H1 (cell line): Measurements from ENCODE around the gene MBOAT1. TPM values are rescaled to one million over a fixed set of nuclear protein-coding genes. Genes with fewer than 3 reads are reported as not detected.

ENCODE experiments used
- CTCF ChIA-PET: fragments of 300-600 bp; sonication (Branson Sonifier 250); formaldehyde crosslinking; loops from one replicate; lab custom pipeline; 2021; ENCODE audit not compliant: partially characterized antibody; lab: Charles Lee
- POLR2A ChIA-PET: fragments of 300-600 bp; sonication (Branson Sonifier 250); formaldehyde crosslinking; loops from one replicate; lab custom pipeline; 2021; ENCODE audit warnings: inconsistent platforms; ENCODE audit not compliant: partially characterized antibody; lab: Charles Lee
- DNase-seq, 2 experiments: peaks; one replicate each; pipeline versions ENCODE4 v3.0.0 to v3.0.0-alpha.2; 2010 to 2022; ENCODE audit warnings: low spot score in 2 of 2, low read depth in 1 of 2, mixed read lengths in 1 of 2
- FAIRE-seq: peaks from 2 replicates; lab custom pipeline; 2011; peaks lifted over from hg19 to GRCh38; lab: Jason Lieb, UNC
- H2AFZ ChIP-seq: 2 replicates; pipeline ENCODE4 v1.8.1; 2012; ENCODE audit warnings: low read length, inconsistent platforms
- H2AK5ac ChIP-seq: 2 replicates; pipeline ENCODE4 v1.6.1; 2013; ENCODE audit warnings: low read depth, low read length
- H2BK120ac ChIP-seq: replicated peaks from 2 replicates; pipeline ENCODE3; 2013; ENCODE audit warnings: low read depth, low read length, inconsistent platforms
- H2BK12ac ChIP-seq: 2 replicates; pipeline ENCODE4 v1.6.1; 2013; ENCODE audit warnings: low read depth, low read length
- H2BK15ac ChIP-seq: 2 replicates; pipeline ENCODE4 v1.6.1; 2013; ENCODE audit warnings: low read length
- H2BK20ac ChIP-seq: 2 replicates; pipeline ENCODE4 v1.6.1; 2013; ENCODE audit warnings: low read length
- H2BK5ac ChIP-seq: 2 replicates; pipeline ENCODE4 v1.6.1; 2013; ENCODE audit warnings: low read depth, low read length
- H3K14ac ChIP-seq: 2 replicates; pipeline ENCODE4 v1.6.1; 2013; ENCODE audit warnings: inconsistent platforms; ENCODE audit not compliant: insufficient read length
- H3K18ac ChIP-seq: 2 replicates; pipeline ENCODE4 v1.6.1; 2013; ENCODE audit warnings: low read length; ENCODE audit errors: extremely low read depth
- H3K23ac ChIP-seq: 2 replicates; pipeline ENCODE4 v1.6.1; 2013; ENCODE audit warnings: inconsistent platforms; ENCODE audit not compliant: insufficient read length
- H3K23me2 ChIP-seq: 2 replicates; pipeline ENCODE4 v1.6.1; 2013; ENCODE audit warnings: low read depth, low read length
- H3K27ac ChIP-seq: 2 replicates; pipeline ENCODE4 v1.6.1; 2011; ENCODE audit warnings: low read depth, low read length, inconsistent platforms
- H3K27me3 ChIP-seq, 4 experiments: replicated peaks in 1 of 4; 1 replicate in 1 of 4; 2 replicates in 3 of 4; pipeline versions ENCODE4 v1.6.1 to v1.8.1; 2011 to 2013; ENCODE audit warnings: low read length in 3 of 4, mild to moderate bottlenecking in 3 of 4, inconsistent platforms in 2 of 4, mixed read lengths in 2 of 4, moderate library complexity in 1 of 4; ENCODE audit not compliant: control insufficient read depth in 3 of 4, insufficient read depth in 3 of 4; ENCODE audit errors: extremely low read depth in 1 of 4
- H3K36me3 ChIP-seq, 4 experiments: 2 replicates each; pipeline versions ENCODE4 v1.6.1 to v1.8.1; 2011 to 2013; ENCODE audit warnings: mild to moderate bottlenecking in 4 of 4, low read length in 3 of 4, moderate library complexity in 2 of 4, control low read depth in 1 of 4, inconsistent platforms in 1 of 4; ENCODE audit not compliant: insufficient read depth in 4 of 4, control insufficient read depth in 2 of 4
- H3K4ac ChIP-seq: replicated peaks from 2 replicates; pipeline ENCODE3; 2013; ENCODE audit warnings: low read length, low read depth, mixed read lengths, inconsistent platforms; ENCODE audit not compliant: insufficient read length
- H3K4me1 ChIP-seq, 4 experiments: replicated peaks in 1 of 4; 1 replicate in 1 of 4; 2 replicates in 3 of 4; pipeline versions ENCODE4 v1.6.1 to v1.8.1; 2011 to 2013; ENCODE audit warnings: low read length in 3 of 4, inconsistent platforms in 2 of 4, mixed read lengths in 1 of 4; ENCODE audit not compliant: insufficient read depth in 4 of 4, control insufficient read depth in 3 of 4
- H3K4me2 ChIP-seq, 2 experiments: 2 replicates each; pipeline versions ENCODE4 v1.6.1 to v1.8.1; 2011 to 2013; ENCODE audit warnings: low read depth in 2 of 2, low read length in 2 of 2, control low read depth in 1 of 2, inconsistent platforms in 1 of 2, mild to moderate bottlenecking in 1 of 2; ENCODE audit not compliant: insufficient read depth in 1 of 2
- H3K4me3 ChIP-seq, 4 experiments: fragments of 200-600, 300-600 bp in 1 of 4; sonication (generic), shearing (Covaris generic), sonication (Bioruptor Twin) in 1 of 4; 2 replicates each; pipeline versions ENCODE4 v1.5.1 to v1.8.1; 2011 to 2016; ENCODE audit warnings: low read length in 4 of 4, low read depth in 3 of 4, control low read depth in 2 of 4, inconsistent platforms in 2 of 4, mild to moderate bottlenecking in 2 of 4, mixed read lengths in 1 of 4, moderate library complexity in 1 of 4; ENCODE audit not compliant: insufficient read depth in 2 of 4; ENCODE audit errors: extremely low read depth in 1 of 4
- H3K56ac ChIP-seq: replicated peaks from 2 replicates; pipeline ENCODE3; 2013; ENCODE audit warnings: low read depth, mild to moderate bottlenecking, mixed read lengths, low read length, inconsistent platforms; ENCODE audit not compliant: insufficient read length
- H3K79me1 ChIP-seq: 2 replicates; pipeline ENCODE4 v1.6.1; 2013; ENCODE audit warnings: low read depth, low read length, control low read depth
- H3K79me2 ChIP-seq, 2 experiments: 2 replicates each; pipeline versions ENCODE4 v1.6.1 to v1.8.1; 2012 to 2013; ENCODE audit warnings: low read length in 2 of 2, mild to moderate bottlenecking in 2 of 2, inconsistent platforms in 1 of 2; ENCODE audit not compliant: insufficient read depth in 2 of 2, control insufficient read depth in 1 of 2
- H3K9ac ChIP-seq, 4 experiments: replicated peaks in 1 of 4; 1 replicate in 1 of 4; 2 replicates in 3 of 4; pipeline versions ENCODE4 v1.6.1 to v1.8.1; 2011 to 2013; ENCODE audit warnings: low read depth in 3 of 4, low read length in 3 of 4, control low read depth in 2 of 4, mild to moderate bottlenecking in 2 of 4, moderate library complexity in 2 of 4, inconsistent platforms in 1 of 4; ENCODE audit errors: extremely low read depth in 1 of 4
- H3K9me3 ChIP-seq, 2 experiments: 2 replicates each; pipeline versions ENCODE4 v1.6.1 to v1.8.1; 2012 to 2013; ENCODE audit warnings: mild to moderate bottlenecking in 2 of 2, moderate library complexity in 2 of 2, control low read depth in 1 of 2, inconsistent platforms in 1 of 2, low read depth in 1 of 2, low read length in 1 of 2, mixed read lengths in 1 of 2; ENCODE audit not compliant: insufficient read depth in 2 of 2
- H4K20me1 ChIP-seq, 2 experiments: replicated peaks in 1 of 2; 2 replicates each; pipeline versions ENCODE3 to v1.8.1; 2011 to 2013; ENCODE audit warnings: inconsistent platforms in 2 of 2, low read length in 2 of 2, mild to moderate bottlenecking in 1 of 2; ENCODE audit not compliant: insufficient read depth in 2 of 2, control insufficient read depth in 1 of 2
- H4K5ac ChIP-seq: 2 replicates; pipeline ENCODE4 v1.6.1; 2013; ENCODE audit warnings: low read length, low read depth, mixed read lengths, inconsistent platforms; ENCODE audit not compliant: insufficient read length
- H4K8ac ChIP-seq: 2 replicates; pipeline ENCODE4 v1.8.0; 2013; ENCODE audit warnings: mild to moderate bottlenecking, moderate library complexity, low read length, inconsistent platforms; ENCODE audit not compliant: insufficient read depth; ENCODE audit errors: extremely low read depth
- H4K91ac ChIP-seq: replicated peaks from 2 replicates; pipeline ENCODE3; 2013; ENCODE audit warnings: low read length, mixed read lengths, inconsistent platforms; ENCODE audit not compliant: insufficient read length
- BCL11A ChIP-seq, 2 experiments: IDR thresholded peaks; one replicate each; pipeline ENCODE4 v1.6.1; 2011; ENCODE audit warnings: low read depth in 2 of 2, low read length in 2 of 2, mild to moderate bottlenecking in 2 of 2
- CEBPB ChIP-seq: IDR thresholded peaks from 2 replicates; pipeline ENCODE4 v1.6.1; 2012; ENCODE audit warnings: low read depth, low read length
- CHD2 ChIP-seq: IDR thresholded peaks from 2 replicates; pipeline ENCODE4 v1.6.1; 2012; ENCODE audit warnings: low read length, improper control_type of control experiment
- EGR1 ChIP-seq: IDR thresholded peaks from 2 replicates; pipeline ENCODE4 v1.6.1; 2011; ENCODE audit warnings: low read depth, low read length, borderline replicate concordance
- HDAC6 ChIP-seq: IDR thresholded peaks from one replicate; pipeline ENCODE4 v1.7.1; 2012; ENCODE audit warnings: low read depth, mild to moderate bottlenecking, inconsistent platforms, low read length, moderate library complexity
- KDM1A ChIP-seq: fragments of 200-600, 300-600 bp; sonication (generic); IDR thresholded peaks from 2 replicates; pipeline ENCODE4 v1.7.1; 2016; ENCODE audit warnings: mild to moderate bottlenecking, low read length, borderline replicate concordance
- MAFK ChIP-seq: IDR thresholded peaks from 2 replicates; pipeline ENCODE4 v1.6.1; 2012; ENCODE audit warnings: low read depth, mild to moderate bottlenecking, improper control_type of control experiment, low read length
- NANOG ChIP-seq: IDR thresholded peaks from 2 replicates; pipeline ENCODE4 v1.6.1; 2011; ENCODE audit warnings: low read length, low read depth, mild to moderate bottlenecking, inconsistent platforms; ENCODE audit not compliant: insufficient read depth, poor library complexity, severe bottlenecking
- POLR2AphosphoS5 ChIP-seq: IDR thresholded peaks from 2 replicates; pipeline ENCODE4 v1.6.1; 2011; ENCODE audit warnings: low read depth, low read length
- RFX5 ChIP-seq: IDR thresholded peaks from 2 replicates; pipeline ENCODE4 v1.6.1; 2011; ENCODE audit warnings: low read depth, low read length, improper control_type of control experiment, borderline replicate concordance
- SIN3A ChIP-seq, 2 experiments: IDR thresholded peaks in 1 of 2; conservative IDR thresholded peaks in 1 of 2; 2 replicates each; pipeline ENCODE4 v1.6.1; 2011 to 2012; ENCODE audit warnings: low read length in 2 of 2, improper control_type of control experiment in 1 of 2, low read depth in 1 of 2, mild to moderate bottlenecking in 1 of 2
- SP2 ChIP-seq: IDR thresholded peaks from 2 replicates; pipeline ENCODE4 v1.6.1; 2012; ENCODE audit warnings: mild to moderate bottlenecking, low read length, inconsistent platforms
- SP4 ChIP-seq: IDR thresholded peaks from 2 replicates; pipeline ENCODE4 v1.6.1; 2012; ENCODE audit warnings: low read length, inconsistent platforms
- SUZ12 ChIP-seq: fragments of 200-600 bp; sonication (generic); IDR thresholded peaks from 2 replicates; pipeline ENCODE4 v1.6.1; 2012; ENCODE audit warnings: mild to moderate bottlenecking, inconsistent platforms, low read length, moderate library complexity, mixed read lengths
- TAF1 ChIP-seq: IDR thresholded peaks from 2 replicates; pipeline ENCODE4 v1.6.1; 2011; ENCODE audit warnings: mild to moderate bottlenecking, low read depth, low read length
- TBP ChIP-seq: IDR thresholded peaks from 2 replicates; pipeline ENCODE4 v1.6.1; 2011; ENCODE audit warnings: low read depth, low read length, improper control_type of control experiment
- WGBS, 2 experiments: shearing (Covaris generic) in 1 of 2; methylation state at CpG; one replicate each; pipeline versions ENCODE4 v1.1.6 to v1.1.7; 2013 to 2015; ENCODE audit warnings: low lambda C conversion rate in 2 of 2, mixed read lengths in 2 of 2, inconsistent platforms in 1 of 2, low coverage in 1 of 2, missing lambda C conversion rate in 1 of 2; ENCODE audit not compliant: insufficient replicate concordance in 2 of 2, insufficient coverage in 1 of 2, insufficient read length in 1 of 2; ENCODE audit errors: extremely low coverage in 1 of 2, missing lambda C conversion rate in 1 of 2; 5-methylcytosine and 5-hydroxymethylcytosine counted together
- polyA plus RNA-seq, 7 experiments: library from polyadenylated mRNA; depleted of rRNA in 3 of 7; stranded (reverse) in 5 of 7; unstranded in 2 of 7; fragments of >200 nt in 5 of 7; fragments of 200-250 nt in 2 of 7; gene quantifications; 1 replicate in 5 of 7; 2 replicates in 1 of 7; 4 replicates in 1 of 7; pipeline versions ENCODE4 v1.2.1 to v1.2.3, GENCODE V29; 2011 to 2013; ENCODE audit warnings: missing spikeins in 2 of 7, mixed read lengths in 2 of 7
- total RNA-seq: library from RNA; stranded (reverse); fragmentation: NEBNext Ultra II Directional; extraction: Animal tissue kit (Norgen Biotek cat#: 25700); gene quantifications from 2 replicates; pipeline ENCODE4 v1.2.1, GENCODE V29; 2021

The MBOAT1 gene
- total and polyA plus RNA-seq, 2 of the 8 experiments (the other 6 are each of a cell fraction or from before 2014, with no cell fraction given): 4.9 to 19.5 TPM

DNA sequence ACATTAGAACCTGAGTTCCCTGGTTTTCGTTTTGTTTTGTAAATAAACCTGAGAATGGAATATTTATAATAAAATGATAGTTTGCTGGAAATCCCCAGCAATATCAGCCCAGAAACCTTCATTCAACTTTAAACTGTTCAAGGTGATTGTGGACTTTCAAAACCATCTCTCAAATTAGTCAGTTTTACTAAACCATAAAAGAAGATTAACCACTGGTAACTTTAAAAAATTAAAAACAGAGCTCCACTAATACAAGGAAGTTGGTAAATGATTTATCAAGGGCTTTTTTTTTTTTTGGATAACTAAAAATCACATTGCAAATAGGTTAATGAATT lies 10.0 kb downstream of the MBOAT1 start:
- Histone ChIP-seq H3K56ac (no peak overlapping the region), H2BK12ac (no peak overlapping the region), H3K4ac (no peak overlapping the region), H3K79me1 (peaks cover 7% of the 10 kb centered on the region; the same call in 1 of the 2 replicates), H3K4me3 (no peak overlapping the region), H3K27me3 (no peaks in the 10 kb centered on the region), H3K4me2 (no peak overlapping the region), H3K36me3 (no peaks in the 10 kb centered on the region), H2AK5ac (no peak overlapping the region), H2BK20ac (no peak overlapping the region), H3K9ac (no peak overlapping the region), H3K27ac (no peak overlapping the region), H4K91ac (no peak overlapping the region), H2BK5ac (no peak overlapping the region), H2BK15ac (no peak overlapping the region), H3K18ac (no peak overlapping the region), H2BK120ac (no peak overlapping the region), H3K23me2 (no peaks in the 10 kb centered on the region; the same call in 1 of the 2 replicates), H3K4me1 (peaks cover 0 to 11% (median 6%) of the 10 kb centered on the region in 4 experiments; a peak in 5 of 7 replicates), H2AFZ (no peak overlapping the region), H3K9me3 (no peaks in the 10 kb centered on the region), H3K23ac (no peak overlapping the region), H3K79me2 (peaks cover 0 to 16% of the 10 kb centered on the region in 2 experiments; a peak in 2 of 4 replicates), H4K5ac (no peak overlapping the region), H3K14ac (no peak overlapping the region), H4K20me1 (no peaks in the 10 kb centered on the region), H4K8ac (no peak overlapping the region)
- FAIRE-seq (no peak), DNase-seq (no peak)
- 45% methylated on average over 1 of the region's 1 CpG; no CpG with 5 or more reads in 1 of the 2 experiments for WGBS, 2 experiments
- ChIA-PET CTCF (interaction anchor here (1.7 kb wide), 1 partner anchor 10 kb away, joined by 4 read pairs; the partner anchor contains the start of gene MBOAT1), POLR2A (interaction anchor here (1.0 kb wide), 1 partner anchor 19 kb away, joined by 3 read pairs; no protein-coding TSS in a partner anchor)
- no peak for TF ChIP-seq NANOG
- no peak for TF ChIP-seq SP2
- TF ChIP-seq MAFK: no peak
- TF ChIP-seq SIN3A (conservative IDR thresholded peaks at IDR 0.05 in 1 of 2, IDR thresholded peaks at IDR 0.05 in 1 of 2; ENCODE audit: low read depth in 1 of 2, low read length in 2 of 2): no peak
- no peak for TF ChIP-seq POLR2AphosphoS5
- TF ChIP-seq TBP: no peak
- TF ChIP-seq EGR1: no peak
- no peak for TF ChIP-seq BCL11A (IDR thresholded peaks at IDR 0.05; ENCODE audit: low read depth in 2 of 2, low read length in 2 of 2)
- TF ChIP-seq SP4: no peak
- TF ChIP-seq TAF1: no peak
- TF ChIP-seq RFX5: no peak
- no peak for TF ChIP-seq CEBPB
- TF ChIP-seq HDAC6: no peak
- no peak for TF ChIP-seq SUZ12
- TF ChIP-seq CHD2: no peak
- TF ChIP-seq KDM1A: no peak
